ENCODE data around the gene ZNF501.

- no peak for TF ChIP-seq CTCF (IDR thresholded peaks at IDR 0.05; ENCODE audit: extremely low read depth in 1 of 2, insufficient read depth in 1 of 2, low read depth in 1 of 2, low read length in 2 of 2)
- TF ChIP-seq POLR2AphosphoS5 (IDR thresholded peaks at IDR 0.05; ENCODE audit: insufficient read depth, low read depth, low read length) = no peak
- TF ChIP-seq JUN (IDR thresholded peaks at IDR 0.05; ENCODE audit: borderline replicate concordance, insufficient read depth, insufficient read length, low read depth) = no peak
- no peak for TF ChIP-seq MYC (IDR thresholded peaks at IDR 0.05; ENCODE audit: low read depth, low read length)
- no peak for TF ChIP-seq POLR2A (IDR thresholded peaks at IDR 0.05; ENCODE audit: low read depth, low read length)
- no peak for TF ChIP-seq EZH2 (IDR thresholded peaks at IDR 0.05; ENCODE audit: borderline replicate concordance, low read depth, low read length, severe bottlenecking)
- no peak for TF ChIP-seq MAX (IDR thresholded peaks at IDR 0.05; ENCODE audit: insufficient read depth, insufficient read length)
- TF ChIP-seq FOS (IDR thresholded peaks at IDR 0.05; ENCODE audit: borderline replicate concordance, insufficient read depth, low read length) = no peak
- no peak for TF ChIP-seq GATA2 (IDR thresholded peaks at IDR 0.05; ENCODE audit: insufficient read depth, insufficient read length, low read depth, low read length)
Observed at GRCh38 chr3:44771424-44772098, 42.1 kb downstream of the ZNF501 start.

All from endothelial cell of umbilical vein (primary cell).